K562 (cell line): ENCODE results near the gene RAB17. TPM values are rescaled to one million over a fixed set of nuclear protein-coding genes. Genes with fewer than 3 reads are reported as not detected.

Source experiments
- ATAC-seq: fragments of 200-7000 bp; cut with Tn5 transposase; 3 replicates; pipeline ENCODE4 v1.9.1; 2020; ENCODE audit warnings: moderate library complexity
- BruUV-seq: library from RNA; stranded (reverse); fragments of 400-500 nt; replicated peaks from 2 replicates; lab custom pipeline; 2021; lab: Mats Ljungman, UMichigan
- CTCF ChIA-PET: fragments of 300-600 bp; formaldehyde crosslinking; extraction: SDS; loops from one replicate; lab custom pipeline; 2021; ENCODE audit warnings: low intra/inter-chr PET ratio; lab: Yijun Ruan, JAX
- POLR2A ChIA-PET: fragments of 300-600, 350-650 bp; sonication (Branson Sonifier 250); formaldehyde crosslinking; extraction: SDS; loops from one replicate; lab custom pipeline; 2021; ENCODE audit warnings: antibody characterized with exemption, inconsistent platforms; lab: Yijun Ruan, JAX
- DNase-seq, 4 experiments: peaks; one replicate each; pipeline versions ENCODE4 v3.0.0 to v3.0.0-alpha.2; 2011 to 2018; ENCODE audit warnings: low spot score in 3 of 4, mixed read lengths in 3 of 4; ENCODE audit errors: extremely low read depth in 1 of 4
- FAIRE-seq: peaks from 2 replicates; lab custom pipeline; 2011; peaks lifted over from hg19 to GRCh38; lab: Jason Lieb, UNC
- H2AFZ ChIP-seq: 2 replicates; pipeline ENCODE4 v1.6.0; 2011; ENCODE audit warnings: low read depth, low read length, control low read depth, inconsistent platforms
- H3K27ac ChIP-seq: fragments of 200-600 bp; 3 replicates; pipeline ENCODE4 v1.8.0; 2011; ENCODE audit warnings: low read depth, mild to moderate bottlenecking, control low read depth, inconsistent platforms, low read length, moderate library complexity, mixed read lengths; ENCODE audit errors: extremely low read depth
- H3K27me3 ChIP-seq, 2 experiments: fragments of 300-600 bp in 1 of 2; 2 replicates in 1 of 2; 3 replicates in 1 of 2; pipeline versions ENCODE4 v1.6.0 to v1.8.0; 2011; ENCODE audit warnings: inconsistent platforms in 2 of 2, low read length in 2 of 2, mild to moderate bottlenecking in 1 of 2, mixed read lengths in 1 of 2, moderate library complexity in 1 of 2; ENCODE audit not compliant: control insufficient read depth in 2 of 2, insufficient read depth in 2 of 2
- H3K36me3 ChIP-seq: fragments of 300-600 bp; 3 replicates; pipeline ENCODE4 v1.8.0; 2011; ENCODE audit warnings: mild to moderate bottlenecking, low read length, inconsistent platforms; ENCODE audit not compliant: control insufficient read depth, insufficient read depth
- H3K4me1 ChIP-seq, 2 experiments: fragments of 200-600 bp in 1 of 2; replicated peaks in 1 of 2; 2 replicates in 1 of 2; 3 replicates in 1 of 2; pipeline versions ENCODE4 v1.5.1 to v1.8.0; 2011; ENCODE audit warnings: inconsistent platforms in 2 of 2, low read length in 2 of 2, mild to moderate bottlenecking in 1 of 2, mixed read lengths in 1 of 2, moderate library complexity in 1 of 2; ENCODE audit not compliant: control insufficient read depth in 2 of 2, insufficient read depth in 2 of 2
- H3K4me2 ChIP-seq: 2 replicates; pipeline ENCODE4 v1.6.1; 2011; ENCODE audit warnings: low read length, control low read depth, inconsistent platforms, mixed read lengths; ENCODE audit not compliant: insufficient read depth
- H3K4me3 ChIP-seq: fragments of 200-600 bp; sonication (generic), shearing (Covaris generic); 2 replicates; pipeline ENCODE4 v1.5.1; 2016; ENCODE audit warnings: control low read depth, inconsistent platforms
- H3K79me2 ChIP-seq: fragments of 200-600 bp; 3 replicates; pipeline ENCODE4 v1.8.0; 2011; ENCODE audit warnings: low read length, inconsistent platforms; ENCODE audit not compliant: control insufficient read depth, insufficient read depth
- H3K9ac ChIP-seq, 2 experiments: 2 replicates each; pipeline versions ENCODE4 v1.6.0 to v1.6.1; 2011; ENCODE audit warnings: low read depth in 2 of 2, low read length in 2 of 2, control low read depth in 1 of 2, inconsistent platforms in 1 of 2, mild to moderate bottlenecking in 1 of 2, mixed read lengths in 1 of 2; ENCODE audit not compliant: insufficient read depth in 1 of 2
- H3K9me1 ChIP-seq: one replicate; pipeline ENCODE4 v1.6.0; 2011; ENCODE audit warnings: inconsistent platforms, mild to moderate bottlenecking, low read length, moderate library complexity; ENCODE audit not compliant: control insufficient read depth, insufficient read depth
- H3K9me3 ChIP-seq: replicated peaks from 2 replicates; pipeline ENCODE4 v1.5.1; 2011; ENCODE audit warnings: low read depth, low read length, inconsistent platforms; ENCODE audit not compliant: control insufficient read depth, insufficient read depth
- H4K20me1 ChIP-seq: replicated peaks from 2 replicates; pipeline ENCODE4 v1.6.1; 2011; ENCODE audit warnings: low read length, inconsistent platforms, mixed read lengths; ENCODE audit not compliant: control insufficient read depth, insufficient read depth
- HNRNPUL1 ChIP-seq: fragments of 200-400 bp; formaldehyde crosslinking; IDR thresholded peaks from 2 replicates; pipeline ENCODE4 v1.6.1; 2017; ENCODE audit warnings: low read length
- IFI16 ChIP-seq: fragments of 250-450 bp; sonication (Bioruptor Pico); IDR thresholded peaks from 2 replicates; pipeline ENCODE4 v2.1.2; 2022; ENCODE audit warnings: mild to moderate bottlenecking, inconsistent platforms
- PHB ChIP-seq: fragments of 250-450 bp; sonication (Bioruptor Pico); IDR thresholded peaks from 2 replicates; pipeline ENCODE4 v1.5.0; 2021
- ZNF133 ChIP-seq: fragments of 250-450 bp; sonication (Bioruptor Pico); IDR thresholded peaks from 2 replicates; pipeline ENCODE4 v1.4.0; 2020; ENCODE audit warnings: mild to moderate bottlenecking
- WGBS: fragments of 100-300 bp; shearing (Covaris generic); methylation state at CpG from one replicate; pipeline ENCODE4 v1.1.6; 2016; ENCODE audit warnings: low coverage, mixed read lengths; ENCODE audit not compliant: insufficient coverage; ENCODE audit errors: missing lambda C conversion rate; 5-methylcytosine and 5-hydroxymethylcytosine counted together
- in situ Hi-C: fragments of 300-500 bp; cut with MboI; formaldehyde crosslinking; loops from 4 replicates; pipeline ENCODE4 v1.15.0; 2018; ENCODE audit warnings: inconsistent platforms, mixed read lengths
- intact Hi-C: fragments of 100-400 bp; cut with micrococcal nuclease; formaldehyde crosslinking; loops from 2 replicates; pipeline ENCODE4 v1.14.2; 2022
- polyA plus RNA-seq, 8 experiments: library from polyadenylated mRNA; depleted of rRNA in 4 of 8; stranded (reverse) in 5 of 8; unstranded in 3 of 8; fragments of >200 nt; fragmentation: Nextera tagmentation in 2 of 8; fragmentation: Illumina TruSeq in 1 of 8; extraction: Ambion mirVana in 2 of 8; extraction: Trizol in 1 of 8; gene quantifications; 2 replicates each; pipeline versions ENCODE4 v1.2.1 to v1.2.3, GENCODE V29; 2011 to 2014; ENCODE audit warnings: inconsistent platforms in 1 of 8, missing spikeins in 1 of 8
- total RNA-seq, 7 experiments: library from RNA; depleted of rRNA in 6 of 7; stranded (reverse); fragments of >200 nt in 6 of 7; fragmentation: Illumina TruSeq in 2 of 7; extraction: Trizol in 2 of 7; gene quantifications; 2 replicates each; pipeline versions ENCODE4 v1.2.1 to v1.2.3, GENCODE V29; 2011 to 2021; ENCODE audit warnings: low replicate concordance in 1 of 7

The RAB17 gene
- total and polyA plus RNA-seq, 9 of the 15 experiments (the other 6 are each of a cell fraction or from before 2014, with no cell fraction given): 0.13 TPM; not detected in 8

DNA sequence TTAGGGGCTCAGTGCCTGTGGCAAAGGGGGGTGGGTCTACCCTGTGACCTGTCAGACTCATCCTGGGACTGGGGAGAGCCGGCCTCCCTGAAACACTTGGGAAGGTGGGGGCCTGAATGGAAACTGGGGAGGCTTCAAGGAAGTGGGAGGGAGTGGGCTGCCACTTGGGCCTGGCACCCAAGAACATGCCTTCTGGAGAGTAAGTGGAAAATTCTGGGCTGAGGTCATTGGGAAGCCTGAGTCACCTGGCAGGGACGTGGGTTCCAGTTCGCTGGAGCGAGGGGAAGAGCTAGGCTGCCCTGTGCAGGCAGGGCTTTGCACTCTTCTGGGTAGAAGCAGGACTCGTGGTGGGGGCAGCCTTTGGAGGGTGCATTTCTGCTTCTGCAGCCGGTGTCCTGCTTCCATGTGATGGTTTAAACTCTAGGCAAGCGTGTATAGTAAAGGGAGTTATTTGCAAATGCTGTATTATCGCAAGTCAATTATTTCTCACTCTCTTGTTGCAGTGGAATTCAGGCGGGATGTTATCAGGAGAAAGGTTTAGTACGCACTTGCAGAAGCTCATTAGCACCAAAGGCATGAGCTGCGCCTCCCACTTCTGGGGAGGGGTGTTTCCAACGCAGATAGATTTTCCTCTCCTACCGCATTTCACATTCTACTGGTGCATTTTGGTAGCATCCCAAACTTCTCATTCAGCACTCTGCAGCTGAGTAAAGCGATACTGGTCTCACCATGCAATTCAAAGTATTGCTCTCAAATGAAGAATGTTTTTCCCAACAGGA, 40.7 kb upstream of the RAB17 start:
- TF ChIP-seq PHB (no peak), ZNF133 (CRISPR knock-in tag) (no peak), HNRNPUL1 (no peak), IFI16 (CRISPR knock-in tag) (no peak)
- TF ChIP-seq, all 486 proteins: peak for 0
- no peaks in the 10 kb centered on the region for H3K36me3 ChIP-seq
- H3K9ac ChIP-seq: no peak overlapping the region
- in situ Hi-C loops: no loop called here
- H3K9me3 ChIP-seq: no peaks in the 10 kb centered on the region
- H3K4me1 ChIP-seq: no peaks in the 10 kb centered on the region
- no peak for ATAC-seq
- H3K4me2 ChIP-seq: no peak overlapping the region
- H4K20me1 ChIP-seq: no peaks in the 10 kb centered on the region; the same call in 1 of the 2 replicates
- FAIRE-seq: no peak
- peaks cover 6 to 53% of the 10 kb centered on the region in 2 experiments; a peak in 4 of 5 replicates for H3K27me3 ChIP-seq
- H3K79me2 ChIP-seq: no peaks in the 10 kb centered on the region
- H3K27ac ChIP-seq: no peak overlapping the region
- no peak for DNase-seq
- CTCF ChIA-PET: no interaction called here
- no peaks in the 10 kb centered on the region for H3K9me1 ChIP-seq
- intact Hi-C loops: no loop called here
- no TSS peak for BruUV-seq
- no peak overlapping the region for H3K4me3 ChIP-seq
- POLR2A ChIA-PET: interaction anchor here (0.6 to 1.0 kb wide), 2 partner anchors 9 to 1140 kb away, joined by 3 to 4 read pairs; no protein-coding TSS in a partner anchor
- H2AFZ ChIP-seq: no peak overlapping the region
- 1% methylated on average over 14 of the region's 14 CpGs for WGBS
